GM12874 (cell line): ENCODE data around the gene KANK4.

ENCODE experiments used
- CTCF ChIP-seq: IDR thresholded peaks from 2 replicates; pipeline ENCODE4 v1.5.1; 2011; ENCODE audit warnings: low read depth, mild to moderate bottlenecking, control low read depth, low read length, moderate library complexity; ENCODE audit not compliant: insufficient read depth

The KANK4 gene

DNA sequence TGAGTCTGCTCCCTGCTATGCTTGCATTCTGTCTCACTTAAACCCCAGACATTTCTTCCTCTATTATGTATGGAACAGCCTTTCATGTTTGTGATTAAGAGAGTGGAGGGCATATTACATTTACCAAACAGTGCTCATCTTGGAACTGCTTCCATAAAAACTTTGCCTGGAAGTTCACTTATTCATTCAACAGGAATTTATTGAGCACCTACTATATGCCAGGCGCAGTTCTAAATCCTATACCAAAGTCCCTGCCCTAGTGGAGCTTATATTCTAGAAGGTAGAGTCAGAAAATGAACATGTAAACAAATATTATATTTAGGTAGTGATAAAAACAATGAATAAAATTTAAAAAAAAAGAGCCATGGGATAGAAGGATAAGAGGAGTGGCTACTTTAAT, 49.8 kb downstream of the KANK4 start:
- no peak for TF ChIP-seq CTCF

DNA sequence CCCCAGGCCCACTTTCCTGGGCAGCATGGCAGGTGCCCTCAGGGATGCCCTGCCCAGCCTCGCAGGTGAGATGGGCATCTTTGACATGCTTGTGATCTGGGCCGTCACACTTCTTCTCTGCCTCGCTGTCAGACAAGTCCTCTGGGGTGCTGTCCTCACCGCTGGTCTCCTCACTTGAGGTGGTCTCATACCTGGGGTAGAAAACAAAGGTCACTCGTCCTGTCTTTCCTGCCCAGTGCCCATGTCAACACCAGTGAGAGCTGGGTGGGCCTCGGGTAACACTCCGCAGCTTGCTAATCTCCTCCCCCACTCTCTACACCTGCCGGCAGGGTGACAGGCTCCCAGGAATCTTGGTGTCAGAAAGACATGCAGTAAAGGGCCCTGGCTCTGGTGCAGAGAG, 50.9 kb downstream of the KANK4 start:
- TF ChIP-seq CTCF: no peak

DNA sequence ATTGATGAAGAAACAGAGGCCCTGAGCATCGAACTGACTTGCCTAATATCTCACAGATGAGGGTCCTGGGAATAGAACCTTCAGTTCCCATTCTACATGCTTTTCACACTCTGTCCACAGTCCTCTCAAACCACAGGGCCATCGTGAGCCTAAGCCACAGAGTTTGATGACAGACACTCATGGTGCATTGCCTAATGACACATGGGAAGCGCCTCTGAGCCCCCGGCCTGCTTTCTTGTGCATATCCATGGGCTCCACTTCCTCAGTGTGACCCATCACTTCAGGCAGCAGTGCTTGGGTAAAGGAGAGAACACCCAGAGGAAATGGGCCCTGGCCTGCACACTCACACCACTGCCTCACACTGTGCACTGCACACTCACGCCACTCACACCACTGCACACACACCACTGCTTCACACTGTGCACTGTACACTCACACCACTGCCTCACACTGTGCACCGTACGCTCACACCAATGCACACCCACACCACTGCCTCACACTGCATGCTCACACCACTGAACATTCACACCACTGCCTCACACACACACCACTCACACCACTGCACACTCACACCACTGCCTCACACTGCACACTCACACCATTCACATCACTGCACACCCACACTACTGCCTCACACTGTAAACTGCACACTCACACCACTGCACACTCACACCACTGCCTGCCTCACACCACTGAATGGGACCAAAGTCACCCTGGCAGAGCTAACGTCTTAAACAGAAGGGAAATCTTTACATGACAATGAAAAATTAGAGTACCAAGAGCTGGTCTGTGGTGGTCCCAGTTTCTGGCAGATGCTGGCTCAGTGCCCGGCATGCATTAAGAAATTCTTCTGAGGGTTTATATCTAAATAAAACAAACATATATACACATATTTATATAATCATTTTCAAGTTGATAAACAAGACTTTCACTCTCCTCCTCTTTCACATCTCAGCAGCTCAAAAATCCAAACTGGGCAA, 53.0 kb downstream of the KANK4 start:
- no peak for TF ChIP-seq CTCF

DNA sequence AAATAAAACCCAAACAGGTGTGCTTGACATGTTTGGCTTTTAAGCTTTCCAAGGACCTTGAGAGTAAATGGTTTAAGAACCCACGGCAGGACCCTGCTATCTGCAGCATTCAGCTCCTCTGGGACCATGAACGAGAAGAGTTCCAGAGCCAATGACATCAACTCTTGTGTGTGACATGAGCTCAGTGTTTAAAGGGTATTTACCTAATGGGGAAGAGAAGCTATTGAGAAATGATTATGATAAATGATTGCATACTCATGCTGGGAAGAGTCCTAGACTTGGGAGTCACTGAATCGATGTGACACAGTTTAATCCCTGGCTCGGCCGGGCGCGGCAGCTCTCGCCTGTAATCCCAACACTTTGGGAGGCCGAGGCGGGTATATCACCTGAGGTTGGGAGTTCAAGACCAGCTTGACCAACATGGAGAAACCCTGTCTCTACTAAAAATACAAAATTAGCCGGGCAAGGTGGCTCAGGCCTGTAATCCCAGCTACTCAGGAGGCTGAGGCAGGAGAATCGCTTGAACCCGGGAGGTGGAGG, 55.4 kb downstream of the KANK4 start:
- TF ChIP-seq CTCF: no peak

GRCh38 chr1:62263006-62263813, 56.0 kb downstream of the KANK4 start:
- no peak for TF ChIP-seq CTCF

DNA sequence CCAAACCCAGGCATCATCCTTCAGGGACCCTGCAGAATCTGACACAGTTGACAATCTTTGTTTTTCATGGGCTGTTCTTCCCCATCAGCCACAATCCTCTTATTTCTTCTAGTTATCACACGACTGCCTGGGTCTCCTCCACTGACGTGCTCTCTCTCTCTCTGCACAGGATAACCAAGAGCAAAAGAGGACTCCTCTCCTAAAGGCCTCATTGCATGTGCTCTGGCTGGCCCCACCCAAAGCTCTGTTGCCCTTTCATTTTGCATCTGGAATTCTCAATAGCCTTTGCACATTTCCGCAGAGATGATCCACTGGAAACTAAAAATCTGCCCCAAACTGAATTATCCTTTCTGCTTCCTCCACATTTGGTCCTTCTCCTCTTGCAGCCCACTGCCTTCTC, 58.5 kb downstream of the KANK4 start:
- no peak for TF ChIP-seq CTCF

GRCh38 chr1:62259551-62259950, 59.7 kb downstream of the KANK4 start:
- no peak for TF ChIP-seq CTCF
